GM19467 (cell line): ENCODE results near the gene EPHB1.
"Not testable (repeated sequence)": the region's sequence is repeated elsewhere in the genome, so short reads cannot be mapped to it uniquely, and the experiment has no call there.

Experiments used
- ATAC-seq: cut with Tn5 transposase; IDR thresholded peaks from one replicate; pipeline ENCODE4 v1.9.1; 2021; ENCODE audit warnings: mild to moderate bottlenecking, moderate library complexity; ENCODE audit not compliant: unreplicated experiment

The EPHB1 gene

GRCh38 chr3:135034291-135034768 is 239.3 kb downstream of the EPHB1 start:
- no peak for ATAC-seq

- no peak for ATAC-seq
Measured at GRCh38 chr3:135034891-135035440, 239.9 kb downstream of the EPHB1 start.

DNA sequence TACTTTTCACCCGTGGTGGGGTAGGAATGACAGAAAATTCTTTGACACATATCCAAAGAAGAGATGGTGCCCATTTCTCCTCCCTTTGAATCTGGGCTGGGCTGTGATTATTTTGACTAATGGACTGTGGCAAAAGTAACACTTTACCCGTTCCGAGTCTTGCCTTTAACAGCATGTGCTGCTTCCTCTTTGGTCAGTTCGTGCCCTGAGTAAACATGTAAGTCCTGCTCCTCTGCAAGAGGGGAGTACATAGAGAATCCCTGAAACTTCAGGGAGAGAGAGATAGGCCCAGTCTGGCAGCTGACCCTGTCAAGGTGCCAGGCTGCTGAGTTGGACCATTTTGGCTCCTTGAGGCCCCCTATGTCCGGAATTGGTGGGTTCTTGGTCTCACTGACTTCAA is 243.1 kb downstream of the EPHB1 start:
- ATAC-seq = no peak

GRCh38 chr3:135039536-135039935 is 244.5 kb downstream of the EPHB1 start:
- ATAC-seq = not testable (repeated sequence)

- ATAC-seq = no peak
Measured at GRCh38 chr3:135040321-135041240, 245.5 kb downstream of the EPHB1 start.

- ATAC-seq = no peak
Measured at GRCh38 chr3:135041601-135042000, 246.5 kb downstream of the EPHB1 start.

GRCh38 chr3:135047061-135047460 is 252.0 kb downstream of the EPHB1 start:
- ATAC-seq = no peak

DNA sequence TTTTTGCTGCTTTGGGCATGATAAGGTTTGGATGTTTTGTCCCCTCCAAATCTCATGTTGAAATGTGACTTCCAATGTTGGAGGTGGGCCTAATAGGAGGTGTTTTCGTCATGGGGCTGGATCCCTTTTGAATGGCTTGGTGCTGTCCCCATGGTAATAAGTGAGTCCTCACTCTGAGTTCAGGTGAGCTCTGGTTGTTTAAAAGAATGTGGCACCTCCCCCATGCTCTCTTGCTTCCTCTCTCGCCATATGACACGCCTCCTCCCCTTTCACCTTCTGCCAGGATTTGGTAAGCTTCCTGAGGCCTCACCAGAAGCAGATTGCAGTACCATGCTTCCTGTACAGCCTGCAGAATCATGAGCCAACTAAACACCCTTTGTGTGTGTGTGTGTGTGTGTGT is 255.5 kb downstream of the EPHB1 start:
- ATAC-seq = no peak

DNA sequence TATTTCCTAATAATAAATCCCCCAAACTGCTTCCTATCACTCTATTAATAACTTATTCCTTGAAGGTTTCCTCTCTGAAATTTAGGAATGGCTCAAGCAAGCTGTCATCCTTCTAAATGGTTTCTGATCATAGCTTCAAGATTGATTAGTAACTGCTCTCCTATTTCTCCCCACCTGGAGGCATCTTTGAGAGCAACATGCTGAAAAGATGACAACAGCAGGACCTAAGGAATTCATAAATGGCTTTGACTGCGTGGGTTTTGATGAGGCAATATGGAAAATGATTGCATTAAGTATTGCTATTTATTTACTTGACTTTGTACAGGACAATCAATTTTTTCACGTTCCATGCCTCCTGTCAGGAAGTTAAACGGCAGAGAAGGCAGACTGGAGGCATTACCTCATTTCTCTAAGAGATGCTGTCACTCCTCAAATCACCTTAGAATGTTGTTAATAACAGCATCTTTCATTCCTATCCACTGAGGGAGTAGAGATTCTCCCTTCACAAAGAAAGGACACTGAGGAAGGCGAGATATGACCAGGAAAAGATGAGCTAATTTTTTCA is 256.4 kb downstream of the EPHB1 start:
- no peak for ATAC-seq

GRCh38 chr3:135055449-135055848 is 260.4 kb downstream of the EPHB1 start:
- ATAC-seq = no peak

GRCh38 chr3:135056084-135056730 is 261.1 kb downstream of the EPHB1 start:
- no peak for ATAC-seq

- no peak for ATAC-seq
Measured at GRCh38 chr3:135056733-135057310, 261.8 kb downstream of the EPHB1 start.

GRCh38 chr3:135057996-135058395 is 262.9 kb downstream of the EPHB1 start:
- ATAC-seq = no peak

DNA sequence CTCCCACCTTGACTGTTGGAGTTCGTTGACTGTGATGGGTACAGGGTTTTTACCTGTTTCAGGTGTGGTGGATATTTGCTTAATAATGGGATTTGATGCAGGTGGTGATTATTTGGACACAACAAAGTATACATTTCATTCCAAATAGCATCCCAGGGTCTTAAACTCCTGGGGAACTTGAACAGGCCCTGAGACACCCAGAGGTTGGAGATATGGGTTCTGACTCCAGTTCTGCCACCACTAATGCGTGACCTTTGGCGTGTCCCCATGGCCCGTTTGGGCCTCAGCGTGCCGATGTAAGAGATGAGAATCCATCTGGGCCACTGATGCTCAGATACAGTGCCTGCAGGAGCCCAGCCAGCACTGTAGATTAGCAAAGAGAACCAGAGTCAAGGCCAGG is 264.5 kb downstream of the EPHB1 start:
- ATAC-seq = no peak

- ATAC-seq = not testable (repeated sequence)
Measured at GRCh38 chr3:135066844-135067727, 272.0 kb downstream of the EPHB1 start.

GRCh38 chr3:135068011-135068410 is 273.0 kb downstream of the EPHB1 start:
- no peak for ATAC-seq

DNA sequence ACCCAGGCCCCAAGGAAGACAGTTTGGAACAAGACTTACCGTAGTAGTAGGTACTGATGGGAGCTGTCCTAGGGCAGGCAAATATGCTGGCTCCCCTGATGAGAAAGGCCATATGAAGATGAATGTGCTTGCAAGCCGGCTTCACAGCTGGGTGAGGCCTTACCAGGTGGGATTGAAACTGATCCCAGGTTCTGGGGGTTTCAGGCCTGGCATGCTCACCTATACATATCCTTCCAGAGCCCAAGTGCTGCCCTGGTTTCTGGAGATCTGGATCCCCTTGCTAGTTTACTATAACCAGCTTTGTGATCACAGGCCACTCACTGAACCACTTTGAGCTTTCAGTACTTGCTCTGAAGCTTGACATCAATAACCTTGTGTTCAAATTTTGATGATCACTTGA is 274.3 kb downstream of the EPHB1 start:
- ATAC-seq = no peak

GRCh38 chr3:135071483-135071882 is 276.4 kb downstream of the EPHB1 start:
- ATAC-seq = no peak

GRCh38 chr3:135072431-135072830 is 277.4 kb downstream of the EPHB1 start:
- ATAC-seq = no peak

- no peak for ATAC-seq
Measured at GRCh38 chr3:135075157-135075556, 280.1 kb downstream of the EPHB1 start.
